ENCODE data around the gene PKP4. TPM values are rescaled to one million over a fixed set of nuclear protein-coding genes. Genes with fewer than 3 reads are reported as not detected.

The PKP4 gene
- total and polyA plus RNA-seq, 2 of the 8 experiments (the other 6 are each of a cell fraction or from before 2014, with no cell fraction given), result 48.2 to 88.0 TPM

- Histone ChIP-seq H3K27me3 (replicated peaks in 1 of 4; ENCODE audit: control insufficient read depth in 3 of 4, extremely low read depth in 1 of 4, insufficient read depth in 3 of 4, low read length in 3 of 4) (no peaks in the 10 kb centered on the region), H3K56ac (replicated peaks; ENCODE audit: insufficient read length, low read depth, low read length) (no peak overlapping the region), H3K79me2 (ENCODE audit: control insufficient read depth in 1 of 2, insufficient read depth in 2 of 2, low read length in 2 of 2) (peaks cover 2 to 14% of the 10 kb centered on the region in 2 experiments; a peak in 3 of 4 replicates), H2BK15ac (ENCODE audit: low read length) (no peak overlapping the region), H3K9ac (replicated peaks in 1 of 4; ENCODE audit: extremely low read depth in 1 of 4, low read depth in 3 of 4, low read length in 3 of 4) (no peak overlapping the region), H4K5ac (ENCODE audit: insufficient read length, low read depth, low read length) (no peak overlapping the region), H3K9me3 (ENCODE audit: insufficient read depth in 2 of 2, low read depth in 1 of 2, low read length in 1 of 2) (no peaks in the 10 kb centered on the region), H3K18ac (ENCODE audit: extremely low read depth, low read length) (no peak overlapping the region), H3K36me3 (ENCODE audit: control insufficient read depth in 2 of 4, insufficient read depth in 4 of 4, low read length in 3 of 4) (peaks cover 0 to 3% (median 1%) of the 10 kb centered on the region in 4 experiments; a peak in 2 of 8 replicates), H3K27ac (ENCODE audit: low read depth, low read length) (no peak overlapping the region), H4K91ac (replicated peaks; ENCODE audit: insufficient read length, low read length) (no peak overlapping the region), H3K79me1 (ENCODE audit: low read depth, low read length) (no peaks in the 10 kb centered on the region), H2BK120ac (replicated peaks; ENCODE audit: low read depth, low read length) (no peak overlapping the region), H3K4ac (replicated peaks; ENCODE audit: insufficient read length, low read depth, low read length) (no peak overlapping the region), H2BK20ac (ENCODE audit: low read length) (no peak overlapping the region), H4K20me1 (replicated peaks in 1 of 2; ENCODE audit: control insufficient read depth in 1 of 2, insufficient read depth in 2 of 2, low read length in 2 of 2) (peaks cover 0 to 6% of the 10 kb centered on the region in 2 experiments), H3K23ac (ENCODE audit: insufficient read length) (no peak overlapping the region), H2BK12ac (ENCODE audit: low read depth, low read length) (no peak overlapping the region), H3K4me3 (ENCODE audit: extremely low read depth in 1 of 4, insufficient read depth in 2 of 4, low read depth in 3 of 4, low read length in 4 of 4) (no peak overlapping the region), H3K14ac (ENCODE audit: insufficient read length) (no peak overlapping the region), H2BK5ac (ENCODE audit: low read depth, low read length) (no peak overlapping the region), H3K4me1 (replicated peaks in 1 of 4; ENCODE audit: control insufficient read depth in 3 of 4, insufficient read depth in 4 of 4, low read length in 3 of 4) (no peaks in the 10 kb centered on the region; a peak in 1 of 7 replicates), H2AFZ (ENCODE audit: low read length) (no peak overlapping the region), H3K4me2 (ENCODE audit: insufficient read depth in 1 of 2, low read depth in 2 of 2, low read length in 2 of 2) (no peak overlapping the region), H2AK5ac (ENCODE audit: low read depth, low read length) (no peak overlapping the region), H3K23me2 (ENCODE audit: low read depth, low read length) (no peaks in the 10 kb centered on the region), H4K8ac (ENCODE audit: extremely low read depth, insufficient read depth, low read length) (no peak overlapping the region)
- WGBS, 2 experiments (ENCODE audit: extremely low coverage in 1 of 2, insufficient coverage in 1 of 2, insufficient read length in 1 of 2, insufficient replicate concordance in 2 of 2, low coverage in 1 of 2, low lambda C conversion rate in 2 of 2, missing lambda C conversion rate in 1 of 2), result 71% methylated on average over 5 of the region's 5 CpGs; no CpG with 5 or more reads in 1 of the 2 experiments
- CTCF ChIA-PET (ENCODE audit: partially characterized antibody), result interaction anchor here (0.5 to 0.6 kb wide), 2 partner anchors 510 to 1790 kb away, joined by 3 to 6 read pairs; no protein-coding TSS in a partner anchor
- POLR2A ChIA-PET (ENCODE audit: partially characterized antibody), result no interaction called here
- DNase-seq (ENCODE audit: low read depth in 1 of 2, low spot score in 2 of 2) (no peak), FAIRE-seq (peak; percentile 70)
- no peak for TF ChIP-seq RNF2 (IDR thresholded peaks at IDR 0.05; ENCODE audit: borderline replicate concordance, low read depth, low read length, missing control alignments, poor library complexity, severe bottlenecking)
- no peak for TF ChIP-seq CREB1 (IDR thresholded peaks at IDR 0.05)
- TF ChIP-seq TEAD4 (IDR thresholded peaks at IDR 0.05; ENCODE audit: low read depth, low read length), result 0 out of 2 replicates have a peak, but pooled peaks have one; percentile 48
- no peak for TF ChIP-seq EZH2 (IDR thresholded peaks at IDR 0.05; ENCODE audit: low read depth, low read length, severe bottlenecking)
- no peak for TF ChIP-seq BCL11A (IDR thresholded peaks at IDR 0.05; ENCODE audit: low read depth in 2 of 2, low read length in 2 of 2)
- TF ChIP-seq RAD21 (IDR thresholded peaks at IDR 0.05 in 1 of 2, conservative IDR thresholded peaks at IDR 0.05 in 1 of 2; ENCODE audit: low read depth in 2 of 2, low read length in 2 of 2), result 0 out of 4 replicates have a peak, but pooled peaks of 1 of the 2 experiments have one; percentile 18
Measured at GRCh38 chr2:158533009-158533408, 76.3 kb downstream of the PKP4 start.
